OCI-LY1 (cell line): ENCODE data around the gene TENT5D.

Experiments
- EZH2 ChIP-seq: fragments of 200-600 bp; sonication (generic), shearing (Covaris generic); IDR thresholded peaks from 2 replicates; pipeline ENCODE4 v1.8.0; 2017; ENCODE audit warnings: borderline replicate concordance, mixed run types, mild to moderate bottlenecking, antibody characterized with exemption, low read length, moderate library complexity, mixed read lengths
- TF ChIP-seq, protein P1 (sequence below): fragments of 200-600 bp; sonication (generic), shearing (Covaris generic); IDR thresholded peaks from 2 replicates; pipeline ENCODE4 v1.5.1; 2017; ENCODE audit warnings: mild to moderate bottlenecking, antibody characterized with exemption, low read length, moderate library complexity, mixed read lengths

DNA sequence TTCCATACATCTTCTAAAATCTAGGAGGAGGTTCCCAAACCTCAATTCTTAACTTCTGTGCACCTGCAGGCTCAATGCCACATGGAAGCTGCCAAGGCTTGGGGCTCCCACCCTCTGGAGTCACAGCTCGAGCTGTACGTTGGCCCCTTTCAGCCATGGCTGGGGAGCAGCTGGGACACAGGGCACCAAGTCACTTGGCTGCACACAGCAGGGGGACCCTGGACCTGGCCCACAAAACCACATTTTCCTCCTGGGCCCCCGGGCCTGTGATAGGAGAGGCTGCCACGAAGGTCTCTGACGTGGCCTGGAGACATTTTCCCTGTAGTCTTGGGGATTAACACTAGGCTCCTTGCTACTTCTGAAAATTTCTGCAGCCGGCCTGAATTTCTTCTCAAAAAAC is 8.2 kb upstream of the TENT5D start:
- TF ChIP-seq EZH2, result no peak
- TF ChIP-seq, protein P1, sequence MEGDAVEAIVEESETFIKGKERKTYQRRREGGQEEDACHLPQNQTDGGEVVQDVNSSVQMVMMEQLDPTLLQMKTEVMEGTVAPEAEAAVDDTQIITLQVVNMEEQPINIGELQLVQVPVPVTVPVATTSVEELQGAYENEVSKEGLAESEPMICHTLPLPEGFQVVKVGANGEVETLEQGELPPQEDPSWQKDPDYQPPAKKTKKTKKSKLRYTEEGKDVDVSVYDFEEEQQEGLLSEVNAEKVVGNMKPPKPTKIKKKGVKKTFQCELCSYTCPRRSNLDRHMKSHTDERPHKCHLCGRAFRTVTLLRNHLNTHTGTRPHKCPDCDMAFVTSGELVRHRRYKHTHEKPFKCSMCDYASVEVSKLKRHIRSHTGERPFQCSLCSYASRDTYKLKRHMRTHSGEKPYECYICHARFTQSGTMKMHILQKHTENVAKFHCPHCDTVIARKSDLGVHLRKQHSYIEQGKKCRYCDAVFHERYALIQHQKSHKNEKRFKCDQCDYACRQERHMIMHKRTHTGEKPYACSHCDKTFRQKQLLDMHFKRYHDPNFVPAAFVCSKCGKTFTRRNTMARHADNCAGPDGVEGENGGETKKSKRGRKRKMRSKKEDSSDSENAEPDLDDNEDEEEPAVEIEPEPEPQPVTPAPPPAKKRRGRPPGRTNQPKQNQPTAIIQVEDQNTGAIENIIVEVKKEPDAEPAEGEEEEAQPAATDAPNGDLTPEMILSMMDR, result no peak
